Measurements from ENCODE around the gene PRDM5. TPM values are rescaled to one million over a fixed set of nuclear protein-coding genes. Genes with fewer than 3 reads are reported as not detected.
A peak's percentile ranks its signal among the peaks of the same experiment; 100 is the strongest.

The PRDM5 gene
- total and polyA plus RNA-seq, 2 of the 13 experiments (the other 11 are each of a cell fraction or from before 2014, with no cell fraction given) = not detected

DNA sequence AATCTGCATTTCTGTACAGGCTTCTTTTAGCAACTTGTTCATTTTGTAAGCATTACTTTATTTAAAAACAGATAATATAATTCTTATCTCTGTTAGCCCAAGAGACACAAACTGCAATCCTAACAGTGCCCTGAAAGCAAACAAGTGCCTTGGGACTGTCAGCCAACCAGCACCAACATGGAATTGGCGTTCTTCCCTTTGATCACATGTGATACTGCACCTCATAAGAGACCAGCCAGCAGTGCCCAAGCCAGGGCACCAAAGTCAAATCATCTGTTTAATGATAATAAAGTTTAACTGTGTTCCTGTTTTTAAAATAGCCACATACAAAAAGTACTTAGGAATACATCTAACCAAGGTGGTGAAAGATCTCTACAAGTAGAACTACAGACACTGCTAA lies 223.2 kb downstream of the PRDM5 start (continued):
- no peak for TF ChIP-seq ZNF703 (CRISPR knock-in tag; IDR thresholded peaks at IDR 0.05; ENCODE audit: borderline replicate concordance)
- TF ChIP-seq RBAK (CRISPR knock-in tag; IDR thresholded peaks at IDR 0.05) = no peak
- TF ChIP-seq HNF4G (IDR thresholded peaks at IDR 0.05; ENCODE audit: borderline replicate concordance, low read depth, low read length) = no peak
- no peak for TF ChIP-seq HNF4G (CRISPR knock-in tag; IDR thresholded peaks at IDR 0.05; ENCODE audit: borderline replicate concordance, low read depth)
- TF ChIP-seq ZNF180 (CRISPR knock-in tag; IDR thresholded peaks at IDR 0.05; ENCODE audit: borderline replicate concordance, low read depth) = no peak
- TF ChIP-seq TCF12 (IDR thresholded peaks at IDR 0.05) = no peak
- TF ChIP-seq TCF12 (CRISPR knock-in tag; IDR thresholded peaks at IDR 0.05) = no peak
- no peak for TF ChIP-seq ZNF101 (CRISPR knock-in tag; IDR thresholded peaks at IDR 0.05; ENCODE audit: borderline replicate concordance, low read depth)
- TF ChIP-seq ZNF652 (CRISPR knock-in tag; IDR thresholded peaks at IDR 0.05; ENCODE audit: borderline replicate concordance, low read depth) = no peak
- TF ChIP-seq ZNF451 (CRISPR knock-in tag; IDR thresholded peaks at IDR 0.05) = no peak
- no peak for TF ChIP-seq MIXL1 (CRISPR knock-in tag; IDR thresholded peaks at IDR 0.05)
- no peak for TF ChIP-seq MYPOP (CRISPR knock-in tag; IDR thresholded peaks at IDR 0.05)
- no peak for TF ChIP-seq ZNF709 (CRISPR knock-in tag; IDR thresholded peaks at IDR 0.05)
- no peak for TF ChIP-seq MED1 (CRISPR knock-in tag; IDR thresholded peaks at IDR 0.05)
- TF ChIP-seq MIER3 (CRISPR knock-in tag; IDR thresholded peaks at IDR 0.05; ENCODE audit: borderline replicate concordance) = no peak
- TF ChIP-seq MTF1 (CRISPR knock-in tag; IDR thresholded peaks at IDR 0.05) = no peak

GRCh38 chr4:120694973-120695372 lies 227.6 kb downstream of the PRDM5 start:
- ChIA-PET CTCF (ENCODE audit: low intra/inter-chr PET ratio, low total read pairs) (no interaction called here), POLR2A (no interaction called here)
- H3K4me2 ChIP-seq (ENCODE audit: low read depth, low read length) = no peak overlapping the region
- no peaks in the 10 kb centered on the region for H3K27me3 ChIP-seq (ENCODE audit: control insufficient read depth in 1 of 2, insufficient read depth in 2 of 2, low read length in 2 of 2)
- H3K9me3 ChIP-seq (ENCODE audit: low read length) = no peaks in the 10 kb centered on the region
- 0% methylated on average over 2 of the region's 2 CpGs for WGBS (ENCODE audit: low lambda C conversion rate)
- intact Hi-C loops (cut with micrococcal nuclease; ENCODE audit: unreplicated experiment) (no loop called here), in situ Hi-C loops (cut with HindIII; ENCODE audit: extremely low pct_ligation_motif_present, low pct_unique_long_range_greater_than_20kb) (no loop called here)
- BruUV-seq (replicated peaks) = no TSS peak
- H3K36me3 ChIP-seq (replicated peaks in 1 of 2; ENCODE audit: control insufficient read depth in 1 of 2, insufficient read depth in 2 of 2, low read length in 2 of 2) = no peaks in the 10 kb centered on the region
- H4K20me1 ChIP-seq (ENCODE audit: insufficient read depth, low read length) = no peaks in the 10 kb centered on the region
- H3K79me2 ChIP-seq (ENCODE audit: insufficient read depth, low read length) = no peaks in the 10 kb centered on the region
- H3K27ac ChIP-seq (ENCODE audit: extremely low read length, insufficient read depth, low read length) = no peak overlapping the region
- no peak overlapping the region for H3K9ac ChIP-seq (ENCODE audit: insufficient read depth, low read depth, low read length)
- DNase-seq (ENCODE audit: low spot score) (no peak), FAIRE-seq (no peak), ATAC-seq (no peak)
- H2AFZ ChIP-seq (ENCODE audit: low read length) = no peak overlapping the region
- no peaks in the 10 kb centered on the region for H3K4me1 ChIP-seq (ENCODE audit: insufficient read depth, low read length)
- no peak overlapping the region for H3K4me3 ChIP-seq (replicated peaks in 1 of 3; ENCODE audit: insufficient read depth in 1 of 3, low read depth in 2 of 3, low read length in 3 of 3)
- TF ChIP-seq ZNF569 (CRISPR knock-in tag; IDR thresholded peaks at IDR 0.05; ENCODE audit: borderline replicate concordance) = no peak
- TF ChIP-seq LCORL (IDR thresholded peaks at IDR 0.05) = 0 out of 2 replicates have a peak, but pooled peaks have one; percentile 17
- TF ChIP-seq LCORL (CRISPR knock-in tag; IDR thresholded peaks at IDR 0.05) = no peak
- TF ChIP-seq, protein P1, sequence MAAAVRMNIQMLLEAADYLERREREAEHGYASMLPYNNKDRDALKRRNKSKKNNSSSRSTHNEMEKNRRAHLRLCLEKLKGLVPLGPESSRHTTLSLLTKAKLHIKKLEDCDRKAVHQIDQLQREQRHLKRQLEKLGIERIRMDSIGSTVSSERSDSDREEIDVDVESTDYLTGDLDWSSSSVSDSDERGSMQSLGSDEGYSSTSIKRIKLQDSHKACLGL (CRISPR knock-in tag; IDR thresholded peaks at IDR 0.05) = no peak
- no peak for TF ChIP-seq ZBTB25 (CRISPR knock-in tag; IDR thresholded peaks at IDR 0.05)
- no peak for TF ChIP-seq ZNF713 (CRISPR knock-in tag; IDR thresholded peaks at IDR 0.05)
- TF ChIP-seq IKZF5 (CRISPR knock-in tag; IDR thresholded peaks at IDR 0.05) = no peak
- TF ChIP-seq EHMT2 (IDR thresholded peaks at IDR 0.05; ENCODE audit: borderline replicate concordance, low read depth, low read length) = no peak
